NCI-H1092 treated with DMSO at 0.1 percent for 48 hours (cell line): Measurements from ENCODE around the gene FEM1B.

Experiments used
- DNase-seq: peaks from one replicate; lab custom pipeline; 2025; lab: John Stamatoyannopoulos, UW

Gene FEM1B

DNA sequence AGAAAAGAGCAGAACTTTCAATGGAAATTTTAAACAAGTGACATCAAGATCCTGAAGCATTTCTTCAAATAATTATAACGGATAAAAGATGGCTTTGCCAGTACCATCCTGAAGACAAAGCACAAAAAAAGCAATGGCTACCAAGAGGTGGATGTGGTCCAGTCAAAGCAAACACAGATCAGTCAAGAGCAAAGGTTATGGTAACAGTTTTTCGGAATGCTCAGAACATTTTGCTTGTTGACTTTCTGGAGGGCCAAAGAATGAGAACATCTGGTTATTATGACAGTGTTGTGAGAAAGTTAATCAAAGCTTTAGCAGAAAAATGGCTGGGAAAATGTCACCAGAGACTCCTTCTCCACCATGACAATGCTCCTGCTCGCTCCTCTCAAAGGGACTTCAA, 31.5 kb downstream of the FEM1B start:
- no peak for DNase-seq

DNA sequence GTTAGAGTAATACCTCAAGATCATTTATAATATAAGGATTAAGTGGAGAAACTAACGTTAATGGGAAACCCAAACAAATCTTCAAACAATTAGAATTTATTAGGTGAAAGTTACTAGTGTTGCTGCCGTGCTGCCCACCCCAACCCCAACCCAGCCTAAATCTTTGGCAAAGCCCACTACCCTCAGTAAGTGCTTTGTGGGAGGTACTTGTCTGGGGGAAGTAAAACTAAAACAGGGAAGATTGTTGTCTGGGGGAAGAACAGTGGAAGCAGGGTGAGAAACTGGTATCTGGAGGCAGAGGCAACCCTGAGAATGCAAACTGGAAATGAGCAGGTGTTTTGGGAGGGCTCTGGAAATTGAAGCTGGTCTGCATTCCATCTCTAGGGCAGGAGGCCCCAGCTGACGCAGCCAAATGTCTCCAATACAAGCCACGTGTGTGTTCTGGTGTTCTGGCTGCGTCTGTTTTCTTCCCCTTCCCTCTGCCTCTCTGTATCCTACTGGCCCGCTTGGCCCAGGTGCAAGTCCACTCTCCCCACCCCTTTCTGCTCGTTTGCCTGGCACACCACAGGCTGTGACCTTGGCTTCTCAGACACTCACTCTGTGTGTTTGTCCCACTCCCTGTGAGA, 32.7 kb downstream of the FEM1B start:
- DNase-seq: no peak

DNA sequence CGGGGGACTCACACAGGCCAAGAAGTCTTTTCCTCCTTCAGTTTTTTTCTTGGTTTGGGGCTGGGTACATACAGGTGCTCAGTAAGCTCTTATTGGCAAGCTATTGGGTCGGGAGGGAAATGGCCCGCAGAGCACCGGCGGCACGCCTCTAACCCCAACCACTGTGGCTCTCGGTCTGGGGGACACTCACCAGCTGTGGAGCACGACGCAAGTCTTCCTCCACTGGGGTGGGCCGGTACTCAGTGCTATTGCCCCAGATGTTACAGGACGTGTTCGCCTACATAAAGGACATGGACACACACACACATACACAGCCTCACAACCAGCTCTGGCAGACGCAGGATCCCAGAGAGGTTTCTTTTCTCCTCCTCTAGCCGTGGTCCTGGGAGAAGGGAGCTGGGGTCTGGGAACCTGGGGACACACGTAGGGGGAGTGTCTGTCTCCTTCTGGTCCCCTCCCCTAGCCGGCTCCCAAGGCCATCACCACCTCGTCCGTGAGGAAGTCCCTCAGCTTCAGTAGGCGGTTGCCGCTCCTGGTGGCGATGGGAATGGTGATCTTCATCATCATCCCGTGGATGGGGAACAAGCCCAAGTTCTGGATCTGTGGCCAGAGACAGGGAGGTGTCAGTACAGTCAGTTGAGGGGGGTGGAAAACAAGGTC, 33.4 kb downstream of the FEM1B start:
- no peak for DNase-seq

DNA sequence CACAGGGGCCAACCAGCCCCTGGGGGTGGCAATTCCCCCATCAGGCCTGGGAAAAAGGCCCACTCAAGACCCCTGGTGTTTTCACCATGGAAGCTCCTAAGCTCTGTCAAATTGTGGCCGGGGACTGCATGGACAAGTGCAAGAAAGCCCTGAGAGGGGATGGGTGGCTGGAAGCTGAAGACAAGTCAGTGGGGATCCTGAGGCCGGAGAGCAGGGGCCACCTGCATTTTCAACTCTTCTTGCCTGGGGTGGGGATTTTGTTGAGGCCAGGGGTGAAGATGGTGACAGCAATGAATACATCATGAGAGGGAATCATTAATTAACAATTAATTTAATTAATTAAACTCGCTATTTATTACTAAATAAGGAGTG, 33.9 kb downstream of the FEM1B start:
- DNase-seq: no peak

DNA sequence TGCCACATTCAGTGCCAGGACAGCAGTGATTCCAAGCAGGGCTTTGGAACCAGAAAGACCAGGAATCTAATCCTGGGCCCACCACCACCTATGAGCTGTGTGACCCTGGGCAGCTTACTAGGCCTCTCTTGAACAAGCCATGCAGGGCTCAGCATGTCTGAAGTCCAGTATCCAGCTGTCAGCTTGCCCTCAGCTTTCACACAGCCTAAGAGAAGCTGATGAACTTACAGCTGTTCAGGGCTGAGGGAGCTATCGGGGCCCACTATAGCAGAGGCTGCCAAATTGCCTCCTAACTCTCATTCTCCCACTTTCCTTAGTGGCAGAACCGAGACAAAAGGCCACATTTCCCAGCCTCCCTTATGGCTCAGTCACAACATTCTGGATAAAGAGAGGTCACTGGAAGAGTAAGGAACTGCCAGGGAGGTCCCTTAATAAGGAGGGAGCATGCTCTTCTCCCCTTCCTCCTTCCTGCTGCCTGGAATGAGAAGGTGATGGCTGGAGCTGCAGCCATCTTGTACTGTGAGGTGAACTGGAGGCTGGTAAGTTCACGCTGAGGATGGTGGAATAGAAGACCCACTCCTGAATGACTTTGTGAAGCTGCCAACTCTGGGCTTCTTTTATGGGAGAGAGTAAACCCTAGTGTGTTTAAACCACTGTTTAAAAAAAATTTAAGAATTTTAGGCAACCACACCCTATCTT, 34.5 kb downstream of the FEM1B start:
- DNase-seq: no peak

DNA sequence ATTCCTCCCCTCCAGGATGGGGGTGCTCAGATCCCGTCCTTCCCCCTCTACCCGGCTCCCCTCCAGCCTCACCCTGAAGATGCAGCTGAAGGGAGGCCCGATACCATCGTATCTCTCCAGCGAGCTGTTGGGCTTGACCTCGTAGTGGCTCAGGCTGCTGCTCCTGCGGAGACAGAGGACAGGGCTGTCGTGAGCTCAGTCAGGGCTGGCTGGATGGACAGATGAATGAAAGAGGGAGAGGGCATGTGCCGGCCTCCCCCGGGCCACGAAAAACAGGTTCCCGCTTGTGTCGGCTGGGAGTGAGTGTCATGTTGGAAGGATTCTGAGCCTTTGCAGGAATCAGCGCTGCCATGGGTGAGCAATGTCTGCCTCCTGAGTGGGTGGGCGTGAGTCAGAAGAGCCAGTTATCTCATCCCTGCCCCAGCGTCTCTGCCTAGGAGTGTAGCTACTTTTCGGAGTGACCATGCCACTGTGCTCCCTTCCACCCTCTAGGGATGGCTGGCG, 35.2 kb downstream of the FEM1B start:
- no peak for DNase-seq

DNA sequence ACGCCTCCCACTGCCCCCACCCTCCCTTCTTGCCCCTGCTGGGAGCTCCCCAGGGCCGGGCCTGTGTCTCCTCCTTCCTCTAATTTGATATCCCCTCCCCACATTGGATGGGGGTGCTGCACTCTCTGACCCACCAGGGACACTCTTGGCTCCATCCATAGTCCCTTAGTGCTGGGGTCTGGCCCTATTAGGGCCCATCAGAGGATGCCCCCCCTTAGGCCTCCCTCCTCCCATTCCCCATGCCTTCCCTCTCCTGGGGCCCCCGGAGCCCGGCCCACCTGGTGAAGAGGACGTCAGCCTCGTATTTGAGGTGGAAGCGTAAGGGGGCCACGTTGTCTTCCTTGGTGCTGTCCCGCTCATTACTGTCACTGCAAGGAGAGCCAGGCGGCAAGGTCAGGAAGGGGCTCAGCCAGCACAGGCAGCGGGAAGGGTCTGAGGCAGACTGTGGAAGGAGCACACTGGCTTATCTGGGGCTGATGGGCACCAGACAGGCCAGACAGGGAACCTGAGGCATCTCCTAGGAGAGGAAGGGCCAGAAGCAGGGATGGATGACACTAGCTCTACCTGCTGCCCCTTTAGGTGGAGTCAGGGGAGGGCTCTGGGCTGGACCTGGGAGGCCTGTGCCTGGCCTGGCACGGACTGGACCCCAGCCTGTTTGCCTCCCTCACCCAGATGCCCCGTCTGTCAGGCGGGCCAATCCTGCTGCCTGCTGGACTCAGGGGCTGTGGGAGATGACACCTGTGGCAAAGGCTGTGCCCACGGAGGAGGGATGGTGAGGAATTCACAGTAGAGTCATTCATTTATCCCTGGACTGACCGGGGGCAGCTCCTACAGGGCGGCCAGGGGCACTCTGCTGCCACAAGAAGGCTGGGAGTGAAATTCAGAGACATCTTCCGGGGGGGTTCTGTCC, 36.2 kb downstream of the FEM1B start:
- no peak for DNase-seq

DNA sequence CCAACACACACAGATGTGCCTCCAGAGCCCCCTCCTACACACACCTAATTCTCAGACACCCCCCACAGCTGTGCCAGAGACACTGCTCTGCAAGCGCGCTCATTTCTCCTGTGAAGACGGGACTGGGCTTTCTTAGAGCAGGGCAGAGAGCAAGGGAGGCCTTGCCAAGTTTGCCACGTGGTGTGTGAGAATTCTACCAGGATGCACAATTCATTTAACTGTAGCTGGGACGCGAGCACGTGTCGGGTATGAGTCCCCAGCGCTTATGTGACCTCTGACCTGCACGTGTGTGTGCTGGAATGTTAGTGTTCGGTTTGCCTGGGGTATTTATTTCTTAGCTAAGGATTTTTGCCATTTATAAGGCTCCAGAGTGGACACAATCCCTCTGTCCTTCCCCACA, 37.0 kb downstream of the FEM1B start:
- DNase-seq: no peak

DNA sequence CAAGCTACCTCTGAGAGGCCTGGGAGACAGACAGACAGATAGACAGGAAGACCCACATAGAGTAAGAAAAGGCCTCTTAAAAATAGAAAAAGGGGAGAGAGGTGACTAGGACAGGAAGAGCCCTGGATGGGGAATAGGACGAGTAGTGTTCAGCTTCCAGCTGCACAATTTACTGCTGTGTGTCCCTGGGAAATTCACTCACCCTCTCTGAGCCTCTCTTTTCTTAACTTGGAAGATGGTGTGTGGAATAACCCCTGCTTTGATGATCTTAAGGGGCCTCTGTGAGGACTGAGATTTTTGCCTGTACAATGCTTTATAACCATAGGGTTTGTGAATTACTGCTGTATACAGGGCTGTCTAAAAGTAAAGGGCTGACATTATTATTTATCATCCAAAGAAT, 37.5 kb downstream of the FEM1B start:
- DNase-seq: no peak

DNA sequence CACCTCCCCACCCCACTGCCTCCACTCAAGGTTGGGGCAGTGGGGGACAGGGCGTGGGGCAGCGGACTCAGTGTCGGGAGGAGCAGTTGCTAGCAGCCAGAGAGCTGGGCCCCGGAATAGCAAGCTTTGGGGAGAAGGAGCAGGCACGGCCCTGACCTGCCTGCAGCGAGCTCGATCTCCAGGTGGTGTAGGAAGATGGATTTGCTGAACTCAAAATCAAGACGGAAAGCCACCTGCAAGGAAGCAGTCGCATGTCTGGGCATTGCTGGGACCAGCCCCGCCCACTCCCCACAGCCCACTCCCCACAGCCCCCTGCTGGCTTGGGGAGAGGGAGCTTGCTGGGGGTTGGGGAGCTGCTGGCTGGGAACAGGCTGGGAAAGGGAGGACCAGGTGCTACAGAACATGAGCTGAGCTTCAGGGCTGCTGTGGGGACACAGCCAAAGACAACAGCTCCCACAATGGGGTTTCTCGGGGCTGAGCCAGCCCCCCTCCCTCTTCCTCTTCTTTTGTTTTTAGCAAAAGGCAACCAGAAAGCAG, 38.0 kb downstream of the FEM1B start:
- peak; percentile 32 for DNase-seq

DNA sequence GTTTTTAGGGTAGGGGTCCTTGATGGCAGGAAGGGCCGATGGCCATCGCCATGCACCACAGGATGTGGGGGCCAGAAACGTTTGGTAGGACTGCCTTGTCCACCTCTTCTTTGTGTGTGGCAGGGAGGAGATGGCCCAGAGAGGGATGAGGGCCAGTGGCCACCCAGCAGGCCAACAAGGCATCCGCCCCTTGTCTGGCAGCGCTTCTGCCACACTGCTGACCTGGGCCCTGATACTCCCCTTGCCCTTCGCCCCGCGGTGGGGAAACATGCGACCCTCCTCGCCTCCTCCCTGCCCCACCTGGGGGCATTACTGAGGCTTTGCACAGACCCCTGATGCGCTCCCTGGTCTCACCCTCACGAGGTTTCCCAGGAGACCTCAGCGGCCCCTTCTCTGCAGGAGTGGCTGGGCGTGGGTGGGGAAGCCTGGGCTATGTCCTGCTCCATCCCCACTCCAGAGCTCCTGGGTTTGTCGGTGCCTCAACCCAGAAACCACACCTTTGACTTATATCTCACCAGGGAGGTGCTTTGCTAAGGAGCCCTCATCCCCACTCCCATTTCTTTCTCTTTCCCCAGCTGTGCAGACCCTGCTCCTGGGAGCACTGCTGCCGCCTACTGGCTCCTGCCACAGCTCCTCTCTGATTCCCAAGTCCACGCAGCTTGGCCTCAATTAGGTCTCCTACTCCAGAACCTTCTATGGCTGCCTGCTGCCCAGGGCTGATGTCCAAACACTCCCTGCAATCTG, 38.7 kb downstream of the FEM1B start:
- DNase-seq: no peak

DNA sequence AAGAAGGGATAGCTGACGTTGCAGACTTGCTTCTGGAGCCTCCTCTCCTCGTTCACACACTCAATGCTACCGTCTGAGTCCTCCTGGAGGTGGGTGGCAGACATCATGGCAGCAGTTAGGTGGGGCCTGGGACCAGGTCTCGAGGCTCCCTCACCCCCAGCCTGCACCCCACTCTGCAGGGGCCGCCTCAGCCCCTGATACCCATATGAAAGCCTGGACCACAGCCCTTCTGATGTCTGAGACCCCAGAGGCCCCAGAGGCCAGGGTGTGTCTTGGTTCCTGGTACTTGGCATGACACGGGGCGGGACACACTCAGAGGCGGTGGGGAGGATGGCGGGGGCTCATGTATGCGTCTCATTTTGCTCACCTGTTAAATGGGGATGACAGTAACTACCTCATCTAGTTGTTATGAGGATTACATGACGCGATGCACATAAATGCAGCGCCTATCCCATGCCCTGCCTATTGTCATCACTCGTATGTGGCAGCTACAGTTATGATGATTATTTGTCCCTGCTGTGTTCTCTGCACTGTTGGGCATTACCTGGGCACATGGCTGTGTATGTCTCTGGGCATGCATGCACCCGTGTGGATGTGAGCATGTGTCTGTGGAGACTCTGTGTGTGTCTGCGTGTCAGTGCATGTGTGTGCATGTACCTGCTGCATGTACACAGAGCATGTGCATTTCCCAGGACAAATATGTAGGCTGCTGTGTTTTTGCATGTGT, 39.9 kb downstream of the FEM1B start:
- no peak for DNase-seq

DNA sequence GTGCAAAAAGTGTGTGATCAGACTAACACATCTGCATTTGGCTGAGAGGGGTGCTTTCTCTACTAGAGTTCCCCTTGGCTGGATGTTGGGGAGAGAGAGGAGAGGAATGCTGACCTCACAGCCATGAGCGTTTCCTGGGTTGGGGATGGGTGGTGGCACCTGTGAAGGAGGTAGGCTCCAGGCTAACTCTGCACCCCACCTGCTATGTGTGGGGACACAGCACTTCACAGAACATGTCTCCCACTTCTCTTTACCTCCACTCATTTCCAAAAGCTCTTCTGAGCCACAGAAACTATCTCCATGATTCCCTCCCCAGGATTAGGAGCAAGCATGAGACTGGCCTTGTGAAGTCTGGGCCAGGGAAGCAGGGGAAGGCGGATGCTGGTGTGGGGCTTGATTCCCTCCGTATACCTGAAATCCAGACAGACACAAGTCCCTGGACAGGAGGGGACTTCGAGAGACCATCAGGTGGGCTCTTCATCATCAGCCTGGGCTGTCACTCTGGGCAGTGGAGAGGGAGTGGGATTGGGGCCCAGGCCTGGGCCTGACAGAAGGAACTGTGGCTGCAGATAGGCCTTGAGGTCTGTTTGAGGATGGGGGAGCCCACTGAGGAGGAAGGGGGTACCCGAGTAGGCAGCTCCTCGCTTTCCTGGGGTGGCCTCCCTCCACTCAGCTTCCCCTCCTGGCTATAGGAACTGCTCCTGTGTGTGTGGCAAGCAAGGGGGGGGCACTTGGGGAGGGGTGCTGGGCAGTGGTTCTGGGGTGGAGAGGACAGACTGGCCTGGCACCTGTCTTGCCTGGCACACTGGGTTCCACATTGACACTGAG, 40.7 kb downstream of the FEM1B start:
- DNase-seq: no peak

DNA sequence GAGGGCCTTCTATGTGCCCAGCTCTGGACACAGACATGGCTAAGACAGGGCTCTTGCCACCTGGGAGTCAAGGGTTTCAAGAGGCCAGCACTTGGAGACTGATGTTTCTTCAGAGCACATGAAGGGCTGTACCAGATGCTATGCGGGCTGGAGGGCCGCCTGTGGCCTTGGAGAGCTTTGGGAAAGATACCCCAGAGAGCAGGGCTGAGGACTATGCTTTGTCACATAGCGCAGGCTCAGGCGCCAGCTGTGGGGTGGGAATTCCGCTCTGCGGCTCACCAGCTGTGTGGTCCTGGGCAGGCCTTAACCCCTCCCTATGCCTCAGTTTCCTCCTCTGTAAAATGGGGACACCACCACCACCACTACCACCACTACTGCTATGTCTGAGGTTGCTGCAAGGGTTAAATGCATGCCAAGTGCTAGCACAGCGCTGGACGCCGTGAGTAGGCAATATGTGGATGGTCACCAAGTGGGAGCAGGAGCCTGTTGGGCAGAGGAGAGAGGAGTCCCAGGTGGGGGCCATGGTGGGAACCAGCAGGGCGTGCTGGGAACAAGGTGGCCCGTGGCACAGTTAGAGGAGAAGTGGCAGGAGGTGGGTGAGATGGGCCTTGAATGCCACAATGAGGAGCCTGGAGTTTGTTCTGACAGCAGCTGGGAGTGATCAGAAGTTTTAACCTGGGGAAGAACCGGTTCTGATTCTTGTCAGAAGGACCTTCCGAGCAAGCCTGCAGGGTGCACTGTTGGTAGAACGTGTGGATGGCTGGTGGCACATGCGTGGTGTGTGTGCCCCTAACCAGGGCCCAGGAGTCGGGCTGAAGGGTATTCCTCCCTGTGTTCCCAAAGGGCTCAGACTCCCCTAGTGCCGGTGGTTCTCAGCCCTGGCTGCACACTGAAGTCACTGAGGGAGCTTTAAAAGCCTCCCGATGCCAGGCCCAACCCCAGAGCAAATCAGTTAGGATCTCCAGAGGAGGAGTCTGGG, 41.7 kb downstream of the FEM1B start:
- no peak for DNase-seq

DNA sequence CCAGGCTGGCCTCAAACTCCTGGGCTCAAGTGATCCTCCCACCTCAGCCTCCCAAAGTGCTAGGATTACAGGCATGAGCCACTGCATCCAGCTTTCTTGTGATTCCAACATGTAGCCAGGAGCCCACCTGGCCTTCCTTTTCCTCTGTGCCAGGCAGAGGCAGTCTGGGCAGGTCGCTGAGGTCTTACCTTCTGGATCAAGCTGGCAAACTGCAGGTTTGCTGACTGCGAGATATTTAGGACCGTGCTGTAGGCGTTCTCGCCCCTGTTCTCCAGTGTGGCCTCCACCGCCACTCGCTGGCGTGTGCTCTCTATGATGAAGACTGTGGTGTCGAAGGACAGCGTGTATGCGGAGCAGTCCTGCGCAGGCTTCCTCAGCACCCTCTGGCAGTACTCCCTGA, 42.5 kb downstream of the FEM1B start:
- no peak for DNase-seq

DNA sequence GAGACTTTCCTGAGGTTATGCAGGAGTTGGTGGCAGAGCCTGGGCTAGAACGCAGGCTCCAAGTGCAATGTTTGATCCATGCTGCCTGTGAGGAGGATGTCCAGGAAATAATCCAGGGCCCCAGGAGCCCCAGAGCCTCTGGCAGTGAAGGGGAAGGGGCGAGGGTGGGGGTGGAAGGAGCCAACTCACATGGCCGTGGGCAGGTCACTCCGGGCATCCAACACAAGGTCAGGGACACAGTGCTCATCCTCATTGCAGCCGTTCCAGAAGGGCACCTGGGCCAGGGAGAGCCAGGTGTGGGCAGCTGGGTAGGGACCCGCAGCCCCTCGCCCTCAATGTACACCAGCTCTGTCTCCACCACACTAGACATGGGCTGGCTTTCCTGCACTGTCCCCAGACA, 43.7 kb downstream of the FEM1B start:
- no peak for DNase-seq

DNA sequence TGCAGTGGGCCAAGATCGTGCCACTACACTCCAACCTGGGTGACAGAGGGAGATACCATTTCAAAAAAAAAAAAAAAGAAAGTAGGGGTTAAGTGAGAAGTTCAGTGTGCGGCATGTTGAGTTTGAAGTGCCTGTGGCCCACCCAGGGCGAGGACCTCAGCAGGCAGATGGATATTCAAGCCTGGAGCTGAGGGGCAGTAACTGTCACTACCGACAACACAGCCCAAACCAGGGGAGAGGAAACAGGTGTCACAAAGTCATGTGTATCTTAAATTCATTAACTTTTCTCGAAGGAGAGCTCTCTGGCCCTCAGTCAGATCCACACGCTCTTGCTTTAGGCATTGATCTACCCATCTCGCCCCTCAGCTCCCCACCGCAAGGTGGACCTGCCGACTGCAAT, 45.3 kb downstream of the FEM1B start:
- DNase-seq: no peak

DNA sequence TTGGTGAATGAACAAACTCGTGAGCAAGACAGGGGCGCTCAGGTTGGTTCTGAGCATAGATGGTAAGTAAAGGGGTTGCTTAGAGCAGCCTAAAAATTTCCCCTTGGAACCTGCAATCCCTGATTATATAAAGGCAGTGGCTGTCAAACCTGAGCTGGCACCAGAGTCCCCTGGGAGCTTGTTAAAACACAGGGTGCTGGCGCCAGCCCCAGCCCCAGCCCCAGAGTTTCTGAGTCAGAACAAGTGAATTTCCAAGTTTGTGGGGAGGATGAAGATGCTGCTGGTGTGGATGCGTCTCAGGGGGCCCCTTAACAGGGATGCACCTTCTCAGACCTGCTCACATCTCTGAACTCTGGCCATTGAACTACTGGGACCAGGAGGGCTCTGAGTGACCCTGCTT, 48.2 kb downstream of the FEM1B start:
- peak; percentile 1 for DNase-seq
